Keratinocyte (primary cell): ENCODE results near the gene UBE2L5. TPM values are rescaled to one million over a fixed set of nuclear protein-coding genes. Genes with fewer than 3 reads are reported as not detected.
A peak's percentile ranks its signal among the peaks of the same experiment; 100 is the strongest.

ENCODE experiments used
- DNase-seq: peaks from one replicate; pipeline ENCODE4 v3.0.0-alpha.2; 2011; ENCODE audit warnings: low read depth, missing footprints, low spot score
- FAIRE-seq: peaks from 2 replicates; lab custom pipeline; 2011; peaks lifted over from hg19 to GRCh38; lab: Jason Lieb, UNC
- H2AFZ ChIP-seq: 2 replicates; pipeline ENCODE4 v1.6.0; 2012; ENCODE audit warnings: low read length, control low read depth, inconsistent platforms; ENCODE audit not compliant: control insufficient read depth
- H3K27ac ChIP-seq: 2 replicates; pipeline ENCODE4 v1.5.1; 2011; ENCODE audit warnings: low read length; ENCODE audit not compliant: control insufficient read depth, insufficient read depth
- H3K27me3 ChIP-seq: 3 replicates; pipeline ENCODE4 v1.6.0; 2011; ENCODE audit warnings: low read length; ENCODE audit not compliant: control insufficient read depth, insufficient read depth; ENCODE audit errors: extremely low read depth
- H3K36me3 ChIP-seq, 2 experiments: 2 replicates in 1 of 2; 3 replicates in 1 of 2; pipeline ENCODE4 v1.5.1; 2011; ENCODE audit warnings: low read length in 2 of 2, mild to moderate bottlenecking in 1 of 2; ENCODE audit not compliant: control insufficient read depth in 2 of 2, insufficient read depth in 2 of 2; ENCODE audit errors: extremely low read depth in 1 of 2
- H3K4me1 ChIP-seq: 3 replicates; pipeline ENCODE4 v1.5.1; 2011; ENCODE audit warnings: low read length; ENCODE audit not compliant: control insufficient read depth, insufficient read depth; ENCODE audit errors: extremely low read depth
- H3K4me2 ChIP-seq: 3 replicates; pipeline ENCODE4 v1.6.0; 2011; ENCODE audit warnings: low read depth, low read length; ENCODE audit not compliant: control insufficient read depth, insufficient read depth; ENCODE audit errors: extremely low read depth
- H3K4me3 ChIP-seq, 3 experiments: fragments of 200-600 bp in 1 of 3; sonication (generic) in 1 of 3; 2 replicates in 2 of 3; 3 replicates in 1 of 3; pipeline ENCODE4 v1.5.1; 2011 to 2016; ENCODE audit warnings: low read length in 3 of 3, mild to moderate bottlenecking in 3 of 3, control low read depth in 2 of 3, inconsistent platforms in 1 of 3, low read depth in 1 of 3, mixed read lengths in 1 of 3, mixed run types in 1 of 3, moderate library complexity in 1 of 3; ENCODE audit not compliant: control insufficient read depth in 2 of 3, insufficient read depth in 2 of 3; ENCODE audit errors: extremely low read depth in 1 of 3
- H3K79me2 ChIP-seq: 2 replicates; pipeline ENCODE4 v1.6.0; 2012; ENCODE audit warnings: low read length; ENCODE audit not compliant: control insufficient read depth, insufficient read depth
- H3K9ac ChIP-seq: 3 replicates; pipeline ENCODE4 v1.6.0; 2011; ENCODE audit warnings: low read length; ENCODE audit not compliant: control insufficient read depth, insufficient read depth; ENCODE audit errors: extremely low read depth
- H3K9me1 ChIP-seq: 3 replicates; pipeline ENCODE4 v1.6.0; 2011; ENCODE audit warnings: low read length; ENCODE audit not compliant: control insufficient read depth, insufficient read depth; ENCODE audit errors: extremely low read depth
- H3K9me3 ChIP-seq: 2 replicates; pipeline ENCODE4 v1.5.1; 2012; ENCODE audit warnings: low read depth, low read length; ENCODE audit not compliant: control insufficient read depth
- H4K20me1 ChIP-seq: 3 replicates; pipeline ENCODE4 v1.6.0; 2011; ENCODE audit warnings: low read length; ENCODE audit not compliant: control insufficient read depth, insufficient read depth; ENCODE audit errors: extremely low read depth
- CTCF ChIP-seq, 3 experiments: IDR thresholded peaks in 1 of 3; conservative IDR thresholded peaks in 1 of 3; optimal IDR thresholded peaks in 1 of 3; 2 replicates in 2 of 3; 3 replicates in 1 of 3; pipeline versions ENCODE3 to v1.5.1; 2011; ENCODE audit warnings: low read length in 3 of 3, mild to moderate bottlenecking in 3 of 3, moderate library complexity in 2 of 3, control low read depth in 1 of 3, inconsistent platforms in 1 of 3; ENCODE audit not compliant: insufficient read depth in 2 of 3; ENCODE audit errors: extremely low read depth in 1 of 3
- EZH2 ChIP-seq: IDR thresholded peaks from one replicate; pipeline ENCODE4 v1.6.1; 2012; ENCODE audit warnings: inconsistent platforms, mild to moderate bottlenecking, low read length, moderate library complexity
- dilution Hi-C: fragments of 300-500 bp; cut with MboI; formaldehyde crosslinking; loops from one replicate; pipeline ENCODE4 v1.7.0; 2020; ENCODE audit warnings: low sequenced_read_pairs; ENCODE audit not compliant: extremely low pct_ligation_motif_present
- polyA plus RNA-seq, 5 experiments: library from polyadenylated mRNA; depleted of rRNA in 3 of 5; stranded (reverse) in 3 of 5; stranded (forward) in 1 of 5; unstranded in 1 of 5; fragments of >200 nt; gene quantifications; 1 replicate in 1 of 5; 2 replicates in 3 of 5; 3 replicates in 1 of 5; pipeline versions ENCODE4 v1.2.1 to v1.2.3, GENCODE V29; 2011 to 2012; ENCODE audit warnings: missing spikeins in 2 of 5, low read depth in 1 of 5, low replicate concordance in 1 of 5

Gene UBE2L5
- polyA plus RNA-seq, 1 donor (not counting 4 experiments of a cell fraction or from before 2014, with no cell fraction given), result 0.38 TPM

DNA sequence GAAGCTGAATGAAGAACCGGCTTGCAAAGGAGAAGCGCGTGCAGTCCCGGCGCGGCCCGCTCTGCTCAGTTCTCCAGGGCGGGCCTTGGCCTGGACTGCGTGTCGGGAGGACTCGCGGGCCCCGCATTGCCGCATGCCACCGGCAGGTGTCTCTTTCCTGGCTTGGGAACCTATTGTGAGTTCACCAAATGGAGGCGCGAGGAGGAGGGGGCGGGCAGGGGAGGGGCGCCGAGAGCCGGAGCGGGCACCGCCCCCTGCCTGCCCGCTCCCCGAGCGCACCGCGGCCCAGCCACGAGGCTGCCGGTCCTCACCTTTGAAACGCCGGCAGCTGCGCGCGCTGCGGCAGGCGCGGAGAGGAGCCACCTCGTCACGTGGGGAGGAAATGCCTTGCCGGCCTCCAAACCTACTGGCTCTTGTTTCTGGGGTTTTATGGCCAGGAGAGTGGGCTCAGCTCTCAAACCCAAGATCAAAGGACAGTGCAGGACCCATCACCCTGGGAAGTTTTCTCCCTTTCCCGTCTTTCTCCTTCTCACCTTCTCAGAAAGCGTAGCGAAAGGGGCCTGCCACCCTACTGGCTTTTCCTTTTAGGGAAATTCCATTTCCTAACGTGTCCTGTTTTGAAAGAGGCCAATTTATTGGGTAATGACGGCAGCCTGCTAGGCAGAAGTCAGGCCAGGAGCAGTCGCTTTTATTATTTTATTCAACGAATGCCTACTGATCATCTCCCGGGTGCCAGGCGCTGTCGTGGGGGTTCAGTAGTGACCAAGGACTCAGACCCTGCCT, 13.8 kb upstream of the UBE2L5 start:
- Histone ChIP-seq H3K4me1 (peaks cover 32% of the 10 kb centered on the region), H3K4me3 (peak overlapping the region in 1 of 3 experiments; percentile 45), H3K9me3 (no peaks in the 10 kb centered on the region), H4K20me1 (no peaks in the 10 kb centered on the region), H3K9ac (peak overlapping the region; percentile 68), H3K27ac (peak overlapping the region; percentile 79), H2AFZ (peak overlapping the region; percentile 91), H3K79me2 (no peaks in the 10 kb centered on the region), H3K27me3 (no peaks in the 10 kb centered on the region), H3K36me3 (no peaks in the 10 kb centered on the region), H3K4me2 (peak overlapping the region; percentile 63), H3K9me1 (no peaks in the 10 kb centered on the region)
- TF ChIP-seq CTCF (optimal IDR thresholded peaks at IDR 0.05 in 1 of 3, IDR thresholded peaks at IDR 0.05 in 1 of 3, conservative IDR thresholded peaks at IDR 0.05 in 1 of 3; ENCODE audit: extremely low read depth in 1 of 3, insufficient read depth in 2 of 3, low read length in 3 of 3) (peak; percentile 41 to 80 (median 79)), EZH2 (no peak)
- dilution Hi-C loops, result no loop called here
- DNase-seq, result no peak
- peak; percentile 5 for FAIRE-seq

DNA sequence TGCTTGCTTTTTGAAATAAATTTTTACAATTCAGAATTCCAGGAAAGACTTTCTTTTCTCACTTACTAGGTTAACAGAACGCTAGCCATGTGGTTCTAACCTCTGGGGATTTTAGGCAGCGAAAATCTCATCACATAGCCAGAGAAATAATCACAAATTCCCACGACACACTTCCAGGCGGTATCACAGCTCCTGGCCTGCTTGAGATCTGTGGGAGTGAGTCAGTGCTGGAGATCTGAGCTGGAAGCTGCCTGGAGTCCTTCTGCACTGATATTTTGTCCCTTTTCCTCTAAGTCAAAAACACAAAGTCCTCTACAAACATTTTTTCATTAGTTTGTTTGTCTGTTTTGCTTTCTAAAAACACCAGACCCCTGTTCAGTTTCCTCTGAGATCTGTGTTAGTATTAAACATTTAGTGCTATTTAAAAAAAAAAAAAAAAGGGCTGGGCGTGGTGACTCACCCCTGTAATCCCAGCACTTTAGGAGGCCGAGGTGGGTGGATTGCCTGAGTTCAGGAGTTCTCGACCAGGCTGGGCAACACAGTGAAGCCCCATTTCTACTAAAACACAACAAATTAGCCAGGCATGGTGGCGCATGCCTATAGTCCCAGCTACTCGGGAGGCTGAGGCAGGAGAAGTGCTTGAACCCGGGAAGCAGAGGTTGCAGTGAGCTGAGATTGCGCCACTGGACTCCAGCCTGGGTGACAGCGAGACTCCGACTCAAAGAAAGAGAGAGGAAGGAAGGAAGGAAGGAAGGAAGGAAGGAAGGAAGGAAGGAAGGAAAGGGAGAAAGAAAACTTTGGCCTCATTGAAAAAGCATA, 12.2 kb upstream of the UBE2L5 start:
- FAIRE-seq (peak; percentile 41), DNase-seq (no peak)
- no peak for TF ChIP-seq CTCF (optimal IDR thresholded peaks at IDR 0.05 in 1 of 3, IDR thresholded peaks at IDR 0.05 in 1 of 3, conservative IDR thresholded peaks at IDR 0.05 in 1 of 3; ENCODE audit: extremely low read depth in 1 of 3, insufficient read depth in 2 of 3, low read length in 3 of 3)
- no peak for TF ChIP-seq EZH2
- Histone ChIP-seq H3K27me3 (no peaks in the 10 kb centered on the region), H3K27ac (no peak overlapping the region), H3K4me3 (no peak overlapping the region), H3K4me2 (no peak overlapping the region), H4K20me1 (no peaks in the 10 kb centered on the region), H2AFZ (no peak overlapping the region), H3K79me2 (no peaks in the 10 kb centered on the region), H3K4me1 (peaks cover 19% of the 10 kb centered on the region), H3K36me3 (no peaks in the 10 kb centered on the region), H3K9ac (no peak overlapping the region), H3K9me3 (no peaks in the 10 kb centered on the region), H3K9me1 (no peaks in the 10 kb centered on the region)
- dilution Hi-C loops, result no loop called here
